ENCODE data around the gene ARHGEF10L. TPM values are rescaled to one million over a fixed set of nuclear protein-coding genes. Genes with fewer than 3 reads are reported as not detected.

ARHGEF10L gene
- total RNA-seq, 3 donors from 2014 or later (not counting 1 experiment from before 2014, with no cell fraction given), result 0.70 to 1.7 (median 0.94) TPM

GRCh38 chr1:17564458-17565393 lies 25.2 kb downstream of the ARHGEF10L start:
- no peaks in the 10 kb centered on the region for H3K9me3 Mint-ChIP-seq

GRCh38 chr1:17565461-17566252 lies 26.2 kb downstream of the ARHGEF10L start:
- no peaks in the 10 kb centered on the region for H3K4me1 Mint-ChIP-seq
- ATAC-seq, result no peak
- no peak overlapping the region for H3K27ac Mint-ChIP-seq
- no peaks in the 10 kb centered on the region for H3K27me3 ChIP-seq (ENCODE audit: control insufficient read depth, insufficient read depth, low read length)
- no peak overlapping the region for H3K27ac ChIP-seq (ENCODE audit: low read length)
- no peak overlapping the region for H3K4me3 ChIP-seq (ENCODE audit: low read length)
- TF ChIP-seq CTCF (IDR thresholded peaks at IDR 0.05), result no peak
- no peaks in the 10 kb centered on the region for H3K4me1 ChIP-seq (ENCODE audit: control insufficient read depth, insufficient read depth, low read length)
- 49% methylated on average over 17 of the region's 17 CpGs for WGBS (ENCODE audit: insufficient coverage)
- H3K9me3 ChIP-seq (ENCODE audit: control insufficient read depth, insufficient read depth, low read length), result no peaks in the 10 kb centered on the region
- no peaks in the 10 kb centered on the region for H3K9me3 Mint-ChIP-seq
- peaks cover 4 to 7% of the 10 kb centered on the region in 2 donors for H3K27me3 Mint-ChIP-seq (ENCODE audit: low read depth in 2 of 2)
- H3K36me3 ChIP-seq (ENCODE audit: control insufficient read depth, insufficient read depth, low read length), result no peaks in the 10 kb centered on the region
- DNase-seq, result no peak
- no peak overlapping the region for H3K4me3 Mint-ChIP-seq
- no peaks in the 10 kb centered on the region for H3K36me3 Mint-ChIP-seq
- intact Hi-C loops (cut with micrococcal nuclease), result loop anchor here (1.0 kb wide), 1 partner anchor 30 kb away; no protein-coding TSS in a partner anchor

More at GRCh38 chr1:17564458-17565393, 25.2 kb downstream of the ARHGEF10L start:
- Histone ChIP-seq H3K27me3 (ENCODE audit: control insufficient read depth, insufficient read depth, low read length) (no peaks in the 10 kb centered on the region), H3K27ac (ENCODE audit: low read length) (no peak overlapping the region), H3K9me3 (ENCODE audit: control insufficient read depth, insufficient read depth, low read length) (no peaks in the 10 kb centered on the region), H3K36me3 (ENCODE audit: control insufficient read depth, insufficient read depth, low read length) (no peaks in the 10 kb centered on the region), H3K4me3 (ENCODE audit: low read length) (no peak overlapping the region), H3K4me1 (ENCODE audit: control insufficient read depth, insufficient read depth, low read length) (no peaks in the 10 kb centered on the region)
- H3K4me1 Mint-ChIP-seq, result no peaks in the 10 kb centered on the region
- 89% methylated on average over 15 of the region's 16 CpGs for WGBS (ENCODE audit: insufficient coverage)
- DNase-seq (no peak), ATAC-seq (no peak)
- H3K4me3 Mint-ChIP-seq, result no peak overlapping the region
- intact Hi-C loops (cut with micrococcal nuclease), result no loop called here
- no peak for TF ChIP-seq CTCF (IDR thresholded peaks at IDR 0.05)
- H3K27ac Mint-ChIP-seq, result no peak overlapping the region
- H3K36me3 Mint-ChIP-seq, result no peaks in the 10 kb centered on the region
- H3K27me3 Mint-ChIP-seq (ENCODE audit: low read depth in 2 of 2), result no peaks in the 10 kb centered on the region

GRCh38 chr1:17566417-17566816 lies 26.9 kb downstream of the ARHGEF10L start:
- no peaks in the 10 kb centered on the region for H3K36me3 Mint-ChIP-seq
- no peak overlapping the region for H3K27ac Mint-ChIP-seq
- no peaks in the 10 kb centered on the region for H3K9me3 Mint-ChIP-seq
- TF ChIP-seq CTCF (IDR thresholded peaks at IDR 0.05), result no peak
- H3K36me3 ChIP-seq (ENCODE audit: control insufficient read depth, insufficient read depth, low read length), result no peaks in the 10 kb centered on the region
- no peaks in the 10 kb centered on the region for H3K4me1 Mint-ChIP-seq
- peaks cover 4 to 7% of the 10 kb centered on the region in 2 donors for H3K27me3 Mint-ChIP-seq (ENCODE audit: low read depth in 2 of 2)
- intact Hi-C loops (cut with micrococcal nuclease), result loop anchor here (1.0 kb wide), 1 partner anchor 29 kb away; no protein-coding TSS in a partner anchor
- H3K27ac ChIP-seq (ENCODE audit: low read length), result no peak overlapping the region
- H3K4me3 ChIP-seq (ENCODE audit: low read length), result no peak overlapping the region
- no peak for DNase-seq
- no peaks in the 10 kb centered on the region for H3K4me1 ChIP-seq (ENCODE audit: control insufficient read depth, insufficient read depth, low read length)
- no peaks in the 10 kb centered on the region for H3K9me3 ChIP-seq (ENCODE audit: control insufficient read depth, insufficient read depth, low read length)
- no peak for ATAC-seq
- 86% methylated on average over 3 of the region's 3 CpGs for WGBS (ENCODE audit: insufficient coverage)
- H3K27me3 ChIP-seq (ENCODE audit: control insufficient read depth, insufficient read depth, low read length), result no peaks in the 10 kb centered on the region
- no peak overlapping the region for H3K4me3 Mint-ChIP-seq
